PFSK-1 (cell line): ENCODE data around the gene RAB3IL1.

Experiments used
- FOXP2 ChIP-seq: optimal IDR thresholded peaks from 2 replicates; pipeline ENCODE3; 2011; ENCODE audit warnings: borderline replicate concordance, control low read depth, inconsistent platforms; ENCODE audit not compliant: insufficient read depth; ENCODE audit errors: extremely low read length, extremely low read depth
- POLR2AphosphoS5 ChIP-seq: IDR thresholded peaks from 2 replicates; pipeline ENCODE4 v1.6.1; 2012; ENCODE audit warnings: low read depth, mild to moderate bottlenecking, control low read depth, low read length, moderate library complexity
- SIN3A ChIP-seq: IDR thresholded peaks from 2 replicates; pipeline ENCODE4 v1.6.1; 2012; ENCODE audit warnings: mild to moderate bottlenecking, low read length, moderate library complexity, borderline replicate concordance; ENCODE audit not compliant: insufficient read depth
- TAF1 ChIP-seq: IDR thresholded peaks from 2 replicates; pipeline ENCODE4 v1.6.1; 2012; ENCODE audit warnings: low read length, control low read depth, borderline replicate concordance; ENCODE audit not compliant: insufficient read depth
- TF ChIP-seq, protein P1 (sequence below), 2 experiments: IDR thresholded peaks; 2 replicates each; pipeline versions ENCODE4 v1.6.1 to v1.8.0; 2011 to 2012; ENCODE audit warnings: low read depth in 2 of 2, low read length in 2 of 2, control low read depth in 1 of 2, inconsistent platforms in 1 of 2, mild to moderate bottlenecking in 1 of 2, moderate library complexity in 1 of 2; ENCODE audit not compliant: insufficient read depth in 1 of 2

RAB3IL1 gene

DNA sequence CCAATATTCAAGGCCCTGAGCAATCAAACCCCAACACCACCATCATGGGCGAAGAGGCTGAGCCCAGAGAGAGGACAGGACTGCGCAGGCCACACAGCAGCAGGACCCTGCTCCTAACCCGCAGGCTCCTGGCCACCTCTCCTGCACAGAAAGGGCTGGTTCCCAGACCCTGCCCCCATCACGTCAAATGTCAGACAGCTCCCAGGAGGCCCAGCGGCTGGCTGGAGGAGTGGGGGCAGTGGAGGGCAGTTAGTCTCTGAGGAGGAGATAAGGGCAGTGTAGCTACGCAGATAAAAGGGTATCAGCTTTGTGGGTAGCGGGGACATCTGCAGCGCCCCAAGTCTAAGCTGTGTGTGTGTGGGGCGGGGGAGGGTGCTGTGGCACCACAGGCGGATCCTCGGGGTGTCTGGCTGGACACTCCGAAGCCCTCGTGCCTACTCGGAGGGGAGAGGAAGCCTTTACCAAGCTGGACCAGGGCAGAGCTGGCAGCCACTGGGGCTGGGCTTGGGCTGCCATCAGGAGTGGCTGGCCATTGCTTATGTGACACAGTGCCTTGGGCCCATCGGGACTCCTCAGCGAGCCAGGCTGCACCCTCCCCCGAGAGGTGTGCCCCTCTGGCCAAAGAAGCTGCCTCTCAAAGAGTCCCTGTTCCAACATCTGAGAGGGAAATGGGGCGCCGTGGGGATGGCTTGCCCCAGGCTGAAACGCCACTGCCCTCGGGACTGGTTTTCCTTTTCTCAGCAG, 47.5 kb downstream of the RAB3IL1 start:
- TF ChIP-seq FOXP2 (no peak), TAF1 (no peak), POLR2AphosphoS5 (no peak), SIN3A (no peak)
- TF ChIP-seq, protein P1, sequence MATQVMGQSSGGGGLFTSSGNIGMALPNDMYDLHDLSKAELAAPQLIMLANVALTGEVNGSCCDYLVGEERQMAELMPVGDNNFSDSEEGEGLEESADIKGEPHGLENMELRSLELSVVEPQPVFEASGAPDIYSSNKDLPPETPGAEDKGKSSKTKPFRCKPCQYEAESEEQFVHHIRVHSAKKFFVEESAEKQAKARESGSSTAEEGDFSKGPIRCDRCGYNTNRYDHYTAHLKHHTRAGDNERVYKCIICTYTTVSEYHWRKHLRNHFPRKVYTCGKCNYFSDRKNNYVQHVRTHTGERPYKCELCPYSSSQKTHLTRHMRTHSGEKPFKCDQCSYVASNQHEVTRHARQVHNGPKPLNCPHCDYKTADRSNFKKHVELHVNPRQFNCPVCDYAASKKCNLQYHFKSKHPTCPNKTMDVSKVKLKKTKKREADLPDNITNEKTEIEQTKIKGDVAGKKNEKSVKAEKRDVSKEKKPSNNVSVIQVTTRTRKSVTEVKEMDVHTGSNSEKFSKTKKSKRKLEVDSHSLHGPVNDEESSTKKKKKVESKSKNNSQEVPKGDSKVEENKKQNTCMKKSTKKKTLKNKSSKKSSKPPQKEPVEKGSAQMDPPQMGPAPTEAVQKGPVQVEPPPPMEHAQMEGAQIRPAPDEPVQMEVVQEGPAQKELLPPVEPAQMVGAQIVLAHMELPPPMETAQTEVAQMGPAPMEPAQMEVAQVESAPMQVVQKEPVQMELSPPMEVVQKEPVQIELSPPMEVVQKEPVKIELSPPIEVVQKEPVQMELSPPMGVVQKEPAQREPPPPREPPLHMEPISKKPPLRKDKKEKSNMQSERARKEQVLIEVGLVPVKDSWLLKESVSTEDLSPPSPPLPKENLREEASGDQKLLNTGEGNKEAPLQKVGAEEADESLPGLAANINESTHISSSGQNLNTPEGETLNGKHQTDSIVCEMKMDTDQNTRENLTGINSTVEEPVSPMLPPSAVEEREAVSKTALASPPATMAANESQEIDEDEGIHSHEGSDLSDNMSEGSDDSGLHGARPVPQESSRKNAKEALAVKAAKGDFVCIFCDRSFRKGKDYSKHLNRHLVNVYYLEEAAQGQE (IDR thresholded peaks at IDR 0.05; ENCODE audit: insufficient read depth in 1 of 2, low read depth in 2 of 2, low read length in 2 of 2) = no peak

DNA sequence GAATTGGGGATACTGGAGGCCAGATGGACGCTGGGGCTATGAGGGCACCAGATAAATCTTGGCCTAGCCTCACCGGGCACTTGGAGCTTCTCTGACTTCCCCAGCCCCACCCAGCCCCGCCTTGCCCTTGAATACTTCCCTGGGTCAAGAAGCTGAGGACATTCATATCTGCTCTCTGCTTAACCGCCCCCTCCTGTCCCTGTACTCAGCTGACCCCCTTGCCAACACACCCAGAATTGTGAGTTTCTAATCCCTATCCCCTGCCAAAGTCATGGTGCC, 48.0 kb downstream of the RAB3IL1 start:
- TF ChIP-seq TAF1 (no peak), FOXP2 (no peak), POLR2AphosphoS5 (no peak), SIN3A (no peak)
- TF ChIP-seq, protein P1 (IDR thresholded peaks at IDR 0.05; ENCODE audit: insufficient read depth in 1 of 2, low read depth in 2 of 2, low read length in 2 of 2) = no peak

DNA sequence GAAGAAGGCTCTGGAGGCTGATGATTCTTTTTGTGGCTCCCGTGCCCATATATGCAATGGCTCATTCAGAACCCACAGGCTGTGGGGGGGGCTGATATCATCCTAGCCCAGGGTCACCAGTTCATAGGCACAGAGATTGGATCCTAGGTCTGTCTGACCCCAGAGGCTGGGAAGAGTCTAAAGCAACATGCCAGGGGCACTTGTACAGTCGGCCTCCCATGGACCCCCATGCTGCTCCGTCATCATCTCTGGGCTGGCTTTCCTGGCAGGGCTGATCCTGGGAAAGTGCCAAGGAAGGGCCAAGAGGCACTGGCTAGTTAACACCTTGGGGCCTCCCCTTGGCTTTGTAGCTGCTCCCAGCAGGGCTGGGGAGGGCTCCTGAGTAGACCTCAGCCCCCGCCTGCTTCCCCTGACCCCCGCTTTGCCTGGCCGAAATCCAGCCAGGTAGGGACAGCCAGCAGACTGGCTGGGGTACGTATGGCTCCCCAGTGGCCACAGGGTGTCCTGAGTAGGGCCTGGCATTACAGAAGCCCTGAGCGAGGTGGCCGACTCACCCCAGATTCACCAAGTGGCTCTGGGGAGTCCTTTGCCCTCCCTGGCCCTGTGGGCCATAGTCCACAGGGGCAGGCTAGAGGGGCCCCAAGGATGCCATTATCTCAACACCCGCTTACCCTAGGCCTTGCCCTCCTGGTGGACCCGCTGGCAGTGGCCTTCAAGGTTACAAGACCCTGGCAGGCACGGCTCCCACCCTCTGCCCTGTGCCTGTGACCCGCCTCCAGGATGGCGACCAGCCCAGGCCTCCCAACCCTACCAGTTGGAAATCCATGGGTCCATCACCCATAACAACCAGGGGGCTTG, 48.6 kb downstream of the RAB3IL1 start:
- TF ChIP-seq, protein P1 (IDR thresholded peaks at IDR 0.05; ENCODE audit: insufficient read depth in 1 of 2, low read depth in 2 of 2, low read length in 2 of 2) = no peak
- TF ChIP-seq TAF1 (no peak), POLR2AphosphoS5 (no peak), SIN3A (no peak), FOXP2 (no peak)

DNA sequence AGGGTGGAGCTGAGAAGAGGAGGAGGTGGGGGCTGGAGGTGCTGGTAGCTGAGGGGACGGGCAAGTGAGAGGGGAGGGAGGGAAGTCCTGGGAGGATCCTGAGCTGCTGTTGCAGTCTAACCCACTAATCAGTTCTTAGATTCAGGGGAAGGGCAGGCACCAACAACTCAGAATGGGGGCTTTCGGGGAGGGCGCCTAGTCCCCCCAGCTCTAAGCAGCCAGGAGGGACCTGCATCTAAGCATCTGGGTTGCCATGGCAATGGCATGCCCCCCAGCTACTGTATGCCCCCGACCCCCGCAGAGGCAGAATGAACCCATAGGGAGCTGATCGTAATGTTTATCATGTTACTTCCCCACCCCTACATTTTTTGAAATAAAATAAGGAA, 50.4 kb downstream of the RAB3IL1 start:
- TF ChIP-seq, protein P1 (IDR thresholded peaks at IDR 0.05; ENCODE audit: insufficient read depth in 1 of 2, low read depth in 2 of 2, low read length in 2 of 2) = no peak
- no peak for TF ChIP-seq SIN3A
- TF ChIP-seq TAF1 = no peak
- TF ChIP-seq FOXP2 = no peak
- no peak for TF ChIP-seq POLR2AphosphoS5
